SU-DHL-6 (cell line): ENCODE data around the gene ID3.

Source experiments
- H2AFZ ChIP-seq: fragments of 200-600 bp; sonication (generic); 2 replicates; pipeline ENCODE4 v1.6.1; 2014; ENCODE audit warnings: low read depth, mild to moderate bottlenecking, moderate library complexity, mixed read lengths, antibody characterized with exemption, low read length; ENCODE audit not compliant: severe bottlenecking
- H3F3A ChIP-seq: fragments of 200-600 bp; shearing (Covaris generic); 2 replicates; pipeline ENCODE4 v1.6.0; 2016; ENCODE audit warnings: antibody characterized with exemption, mild to moderate bottlenecking; ENCODE audit not compliant: insufficient read depth
- H3K27ac ChIP-seq: fragments of 200-600 bp; sonication (generic); 2 replicates; pipeline ENCODE4 v1.5.1; 2016; ENCODE audit warnings: low read depth, mild to moderate bottlenecking, low read length, moderate library complexity, mixed read lengths
- H3K27me3 ChIP-seq: fragments of 200-600 bp; sonication (generic), shearing (Covaris generic); 2 replicates; pipeline ENCODE4 v1.6.0; 2014; ENCODE audit warnings: mild to moderate bottlenecking, low read length
- H3K36me3 ChIP-seq: fragments of 200-600 bp; sonication (generic); 2 replicates; pipeline ENCODE4 v1.6.1; 2014; ENCODE audit warnings: mild to moderate bottlenecking, low read length, mixed read lengths
- H3K4me2 ChIP-seq: fragments of 300-600, 200-600 bp; shearing (Covaris generic), sonication (generic); 2 replicates; pipeline ENCODE4 v1.6.0; 2014; ENCODE audit warnings: low read length, low read depth, mild to moderate bottlenecking; ENCODE audit not compliant: poor library complexity, severe bottlenecking
- H3K4me3 ChIP-seq: fragments of 200-600 bp; sonication (generic); 2 replicates; pipeline ENCODE4 v1.5.1; 2014; ENCODE audit warnings: antibody characterized with exemption, low read length, mild to moderate bottlenecking, mixed read lengths; ENCODE audit not compliant: insufficient read depth, poor library complexity, severe bottlenecking
- H3K79me2 ChIP-seq: fragments of 200-600 bp; sonication (generic); 2 replicates; pipeline ENCODE4 v1.6.1; 2014; ENCODE audit warnings: mild to moderate bottlenecking, low read length, moderate library complexity; ENCODE audit not compliant: insufficient read depth
- H3K9ac ChIP-seq: fragments of 200-600 bp; sonication (generic); 2 replicates; pipeline ENCODE4 v1.7.0; 2014; ENCODE audit warnings: mild to moderate bottlenecking, low read length
- H3K9me2 ChIP-seq: fragments of 200-600 bp; sonication (generic); replicated peaks from 2 replicates; pipeline ENCODE4 v1.6.1; 2014; ENCODE audit warnings: low read length; ENCODE audit not compliant: insufficient read depth
- H3K9me3 ChIP-seq: fragments of 200-600 bp; sonication (generic); 2 replicates; pipeline ENCODE4 v1.6.1; 2014; ENCODE audit warnings: low read length, mixed read lengths; ENCODE audit not compliant: insufficient read depth
- H4K20me1 ChIP-seq: fragments of 200-600 bp; sonication (generic); 2 replicates; pipeline ENCODE4 v1.6.1; 2014; ENCODE audit warnings: low read depth, mild to moderate bottlenecking, antibody characterized with exemption, low read length, moderate library complexity, mixed read lengths
- CTCF ChIP-seq: fragments of 200-600 bp; sonication (generic); IDR thresholded peaks from one replicate; pipeline ENCODE4 v1.5.1; 2017; ENCODE audit warnings: antibody characterized with exemption, mild to moderate bottlenecking, low read length, moderate library complexity; ENCODE audit not compliant: insufficient read depth, poor library complexity, severe bottlenecking
- EZH2phosphoT487 ChIP-seq: fragments of 200-600 bp; sonication (generic), shearing (Covaris generic); conservative IDR thresholded peaks from 2 replicates; pipeline ENCODE4 v1.6.1; 2018; ENCODE audit warnings: mild to moderate bottlenecking, antibody characterized with exemption, low read length, moderate library complexity, mixed read lengths

Gene ID3

GRCh38 chr1:23576338-23577055 lies 17.2 kb upstream of the ID3 start:
- Histone ChIP-seq H3K36me3 (no peaks in the 10 kb centered on the region), H3K79me2 (no peaks in the 10 kb centered on the region), H2AFZ (no peak overlapping the region), H3K9me3 (no peaks in the 10 kb centered on the region), H3F3A (peaks cover 7% of the 10 kb centered on the region), H3K4me2 (peak overlapping the region; percentile 55), H3K9ac (peak overlapping the region; percentile 33), H4K20me1 (no peaks in the 10 kb centered on the region), H3K27ac (peak overlapping the region; percentile 64), H3K4me3 (peak overlapping the region; percentile 27), H3K27me3 (no peaks in the 10 kb centered on the region), H3K9me2 (no peaks in the 10 kb centered on the region)
- TF ChIP-seq EZH2phosphoT487 (no peak), CTCF (no peak)

GRCh38 chr1:23575226-23575810 lies 16.0 kb upstream of the ID3 start:
- Histone ChIP-seq H3F3A (peaks cover 7% of the 10 kb centered on the region), H3K9ac (no peak overlapping the region), H3K27me3 (no peaks in the 10 kb centered on the region), H3K9me2 (no peaks in the 10 kb centered on the region), H3K4me2 (peak overlapping the region; percentile 6), H2AFZ (no peak overlapping the region), H3K27ac (no peak overlapping the region), H3K36me3 (no peaks in the 10 kb centered on the region), H4K20me1 (no peaks in the 10 kb centered on the region), H3K79me2 (no peaks in the 10 kb centered on the region), H3K4me3 (no peak overlapping the region), H3K9me3 (no peaks in the 10 kb centered on the region)
- TF ChIP-seq CTCF, result no peak
- TF ChIP-seq EZH2phosphoT487, result no peak

- 0 out of 2 replicates have a peak overlapping the region, but pooled peaks have one; percentile 23 for H3K27ac ChIP-seq
- no peaks in the 10 kb centered on the region for H3K79me2 ChIP-seq
- no peaks in the 10 kb centered on the region for H3K9me2 ChIP-seq
- TF ChIP-seq CTCF (no peak), EZH2phosphoT487 (no peak)
- H3K4me3 ChIP-seq, result no peak overlapping the region
- no peak overlapping the region for H2AFZ ChIP-seq
- no peaks in the 10 kb centered on the region for H3K27me3 ChIP-seq
- no peaks in the 10 kb centered on the region for H3K9me3 ChIP-seq
- H3K9ac ChIP-seq, result peak overlapping the region; percentile 25; the same call in 1 of the 2 replicates
- H3K4me2 ChIP-seq, result peak overlapping the region; percentile 6
- no peaks in the 10 kb centered on the region for H4K20me1 ChIP-seq
- H3F3A ChIP-seq, result peaks cover 7% of the 10 kb centered on the region
- no peaks in the 10 kb centered on the region for H3K36me3 ChIP-seq
These were observed 15.0 kb upstream of the ID3 start for GRCh38 chr1:23574265-23574754.
